Dermis microvascular lymphatic vessel endothelial cell (primary cell): ENCODE data around the gene SHANK1. TPM values are rescaled to one million over a fixed set of nuclear protein-coding genes. Genes with fewer than 3 reads are reported as not detected.
"Not testable (repeated sequence)": the region's sequence is repeated elsewhere in the genome, so short reads cannot be mapped to it uniquely, and the experiment has no call there.

Experiments
- DNase-seq, 2 donors: peaks; one replicate each; pipeline versions ENCODE4 v3.0.0 to v3.0.0-alpha.2; 2010; ENCODE audit warnings: low read depth in 2 of 2
- total RNA-seq: library from RNA; depleted of rRNA; stranded (reverse); fragments of >200 nt; gene quantifications from 2 replicates; pipeline ENCODE4 v1.2.1, GENCODE V29; 2014

SHANK1 gene
- under 0.01 and 0.13 TPM in 2 replicates for total RNA-seq

DNA sequence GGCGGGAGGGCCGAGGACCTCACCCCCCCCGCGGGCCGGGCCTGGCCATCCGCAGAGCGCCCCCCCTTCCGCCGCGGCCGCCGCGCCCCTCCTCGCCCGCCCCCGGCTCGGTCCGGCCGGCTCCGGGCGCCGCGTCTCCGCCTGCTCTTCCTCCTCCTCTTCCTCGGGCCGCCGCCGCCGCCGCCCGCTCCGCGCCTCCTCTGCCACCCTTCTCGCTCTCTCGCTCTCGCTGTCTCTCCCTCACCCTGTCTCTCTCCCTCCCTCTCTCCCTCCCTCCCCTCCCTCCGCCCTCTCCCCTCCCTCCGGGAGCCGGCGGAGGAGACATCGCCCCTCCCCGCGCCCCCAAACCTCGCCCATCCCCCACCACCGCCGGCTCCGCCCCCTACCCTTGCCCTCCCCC is at the start of gene SHANK1:
Gene SHANK1, minus strand, starts transcription at position 237 of the 400 bp plus-strand sequence. CDS start 2,883 bp downstream, outside the sequence.
- no peak for DNase-seq

DNA sequence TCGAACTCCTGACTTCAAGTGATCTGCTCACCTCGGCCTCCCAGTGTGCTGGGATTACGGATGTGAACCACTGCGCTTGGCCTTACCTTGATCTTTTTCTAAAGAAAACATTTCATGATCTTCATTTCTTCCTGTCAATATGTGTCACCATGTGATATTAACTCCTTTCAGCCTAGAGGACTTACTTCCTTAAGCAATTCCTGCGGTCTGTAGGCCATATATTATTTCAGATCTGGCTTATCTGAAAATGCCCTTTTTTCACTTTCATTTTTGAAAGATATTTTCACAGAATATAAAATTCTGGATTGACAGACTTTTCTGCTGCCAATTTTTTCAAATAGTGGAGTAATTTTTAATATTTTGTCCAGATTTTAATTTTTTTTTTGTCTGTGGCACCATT is 48.7 kb upstream of the SHANK1 start:
- DNase-seq: no peak

DNA sequence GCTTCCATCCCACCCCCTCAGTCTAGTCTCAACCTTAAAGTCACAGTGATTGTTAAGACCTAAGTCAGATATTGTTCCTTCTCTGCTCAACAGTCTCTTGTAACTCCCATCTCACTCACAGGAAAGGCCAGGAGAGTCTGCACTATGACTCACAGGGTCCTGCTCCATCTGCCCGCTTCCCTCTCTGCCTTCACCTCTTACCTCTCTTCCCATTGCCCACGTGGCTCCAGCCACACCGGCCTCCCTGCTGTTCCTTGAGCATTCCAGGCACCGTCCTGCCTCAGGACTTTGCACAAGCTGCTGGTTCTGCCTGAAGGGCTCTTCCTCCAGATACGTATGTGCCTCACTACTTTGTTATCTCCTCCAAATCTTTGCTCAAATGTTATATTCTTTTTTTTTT is 47.7 kb upstream of the SHANK1 start:
- DNase-seq: peak in 1 of 2 donors; percentile 11

DNA sequence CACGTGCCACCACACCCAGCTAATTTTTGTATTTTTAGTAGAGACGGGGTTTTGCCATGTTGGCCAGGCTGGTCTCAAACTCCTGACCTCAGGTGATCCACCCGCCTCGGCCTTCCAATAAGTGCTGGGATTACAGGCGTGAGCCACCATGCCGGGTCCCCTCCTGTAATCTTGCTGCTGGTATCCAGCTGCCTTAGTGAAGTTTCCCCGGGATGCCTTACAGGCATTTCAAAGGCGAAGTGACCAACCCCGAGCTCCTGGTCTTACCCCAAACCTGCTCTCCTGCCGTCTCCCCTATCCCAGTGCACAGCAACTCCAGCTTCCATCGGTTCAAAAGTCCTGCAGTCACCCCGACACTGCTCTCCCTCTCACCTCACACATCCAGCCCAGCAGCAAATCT is 47.1 kb upstream of the SHANK1 start:
- DNase-seq: not testable (repeated sequence)

DNA sequence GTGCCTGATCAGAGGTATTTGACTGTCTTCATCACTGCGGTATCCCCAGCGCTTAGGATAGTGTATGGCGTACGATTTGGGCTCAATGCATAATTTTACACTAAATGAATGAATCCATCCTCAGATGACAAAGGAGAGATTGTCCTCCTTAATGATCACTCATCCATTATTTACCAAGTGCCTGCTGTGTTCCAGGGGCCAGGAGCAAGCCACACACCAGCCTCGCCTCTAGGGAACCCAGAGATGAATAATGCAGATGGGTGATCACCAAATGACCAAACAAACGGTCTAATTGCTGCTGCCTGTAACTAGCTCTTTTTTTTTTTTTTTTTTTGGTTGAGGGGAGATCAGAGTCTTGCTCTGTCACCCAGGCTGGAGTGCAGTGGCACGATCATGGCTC is 44.8 kb upstream of the SHANK1 start:
- no peak for DNase-seq

DNA sequence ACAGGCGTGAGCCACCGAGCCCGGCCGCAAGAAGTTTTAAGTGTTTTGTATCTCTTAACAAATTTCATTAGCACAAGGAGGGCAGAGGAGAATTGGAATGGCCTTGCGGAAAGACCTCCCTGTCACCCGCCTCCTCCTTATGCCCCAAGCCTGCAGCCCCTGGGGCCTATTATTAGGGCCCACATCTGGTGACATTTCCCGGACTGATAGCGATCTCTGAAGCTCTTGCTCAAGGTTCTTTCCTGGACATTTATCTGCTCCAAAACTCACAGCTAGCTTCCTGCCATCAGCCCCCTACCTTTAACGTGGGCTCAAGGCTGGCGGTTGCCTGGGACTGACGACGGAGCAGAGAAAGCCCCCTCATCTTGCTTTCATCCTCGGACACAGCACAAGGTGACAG is 43.9 kb upstream of the SHANK1 start:
- DNase-seq: not testable (repeated sequence)

DNA sequence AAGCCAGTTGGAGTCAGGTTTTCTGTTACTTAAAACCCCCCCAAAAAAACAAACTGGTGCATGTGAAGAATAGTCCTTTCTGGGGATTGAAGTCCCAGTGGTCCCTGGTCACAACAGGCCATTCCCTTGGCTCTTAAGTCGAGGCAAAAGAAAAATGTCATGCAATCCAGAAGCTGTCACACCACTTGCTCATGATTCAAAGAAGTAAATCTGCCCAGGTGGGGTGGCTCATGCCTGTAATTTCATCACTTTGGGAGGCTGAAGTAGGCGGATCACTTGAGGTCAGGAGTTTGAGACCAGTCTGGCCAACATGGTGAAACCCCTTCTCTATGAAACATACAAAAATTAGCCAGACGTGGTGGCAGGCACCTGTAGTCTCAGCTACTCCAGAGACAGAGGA is 41.9 kb upstream of the SHANK1 start:
- not testable (repeated sequence) for DNase-seq

DNA sequence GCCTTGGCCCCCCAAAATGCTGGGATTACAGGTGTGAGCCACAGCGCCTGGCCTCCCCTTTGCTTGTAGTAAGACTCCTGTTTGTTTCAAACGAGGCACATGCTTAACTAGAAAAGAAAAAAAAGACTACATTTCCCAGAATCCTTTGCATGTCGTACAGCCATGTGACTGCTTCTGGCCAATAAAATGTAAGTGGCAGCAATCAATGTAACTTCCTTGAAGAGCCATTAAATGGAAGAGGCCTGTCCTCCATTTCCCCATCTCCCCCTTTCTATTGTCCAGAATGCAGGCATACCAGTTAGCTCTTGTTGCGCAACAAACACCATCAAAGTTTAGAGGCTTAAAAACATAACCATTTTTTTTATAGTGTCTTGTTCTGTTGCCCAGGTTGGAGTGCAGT is 40.3 kb upstream of the SHANK1 start:
- DNase-seq: peak in 1 of 2 donors; percentile 39

DNA sequence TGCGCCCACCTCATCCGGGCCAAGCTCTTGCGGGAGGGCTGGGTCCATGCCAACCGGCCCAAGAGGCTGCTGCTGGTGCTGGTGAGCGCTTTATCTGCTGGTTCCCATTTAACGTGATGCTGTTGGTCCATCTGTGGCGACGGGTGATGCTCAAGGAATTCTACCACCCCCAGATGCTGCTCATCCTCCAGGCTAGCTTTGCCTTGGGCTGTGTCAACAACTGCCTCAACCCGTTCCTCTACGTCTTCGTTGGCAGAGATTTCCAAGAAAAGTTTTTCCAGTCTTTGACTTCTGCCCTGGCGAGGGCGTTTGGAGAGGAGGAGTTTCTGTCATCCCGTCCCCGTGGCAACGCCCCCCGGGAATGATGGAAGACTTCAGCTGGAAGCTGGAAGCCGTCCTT is 39.5 kb upstream of the SHANK1 start:
- DNase-seq: not testable (repeated sequence)

DNA sequence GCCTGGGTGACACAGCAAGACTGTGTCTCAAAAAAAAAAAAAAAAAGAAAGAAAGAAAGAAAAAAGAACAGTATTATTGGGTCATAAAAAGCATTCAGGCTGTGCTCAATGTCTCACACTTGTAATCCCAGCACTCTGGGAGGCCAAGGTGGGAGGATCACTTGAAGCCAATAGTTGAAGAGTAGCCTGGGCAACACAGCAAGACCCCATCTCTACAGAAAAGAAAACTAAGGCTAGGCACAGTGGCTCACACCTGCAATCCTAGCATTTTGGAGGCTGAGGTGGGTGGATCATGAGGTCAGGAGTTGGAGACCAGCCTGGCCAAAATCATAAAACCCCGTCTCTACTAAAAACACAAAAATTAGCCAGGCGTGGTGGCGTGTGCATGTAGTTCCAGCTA is 38.0 kb upstream of the SHANK1 start:
- not testable (repeated sequence) for DNase-seq

DNA sequence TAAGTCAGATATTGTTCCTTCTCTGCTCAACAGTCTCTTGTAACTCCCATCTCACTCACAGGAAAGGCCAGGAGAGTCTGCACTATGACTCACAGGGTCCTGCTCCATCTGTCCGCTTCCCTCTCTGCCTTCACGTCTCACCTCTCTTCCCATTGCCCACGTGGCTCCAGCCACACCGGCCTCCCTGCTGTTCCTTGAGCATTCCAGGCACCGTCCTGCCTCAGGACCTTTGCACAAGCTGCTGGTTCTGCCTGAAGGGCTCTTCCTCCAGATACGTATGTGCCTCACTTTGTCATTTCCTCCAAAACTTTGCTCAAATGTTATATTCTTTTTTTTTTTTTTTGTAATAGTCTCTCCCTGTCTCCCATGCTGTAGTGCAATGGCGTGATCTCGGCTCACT is 36.6 kb upstream of the SHANK1 start:
- not testable (repeated sequence) for DNase-seq

DNA sequence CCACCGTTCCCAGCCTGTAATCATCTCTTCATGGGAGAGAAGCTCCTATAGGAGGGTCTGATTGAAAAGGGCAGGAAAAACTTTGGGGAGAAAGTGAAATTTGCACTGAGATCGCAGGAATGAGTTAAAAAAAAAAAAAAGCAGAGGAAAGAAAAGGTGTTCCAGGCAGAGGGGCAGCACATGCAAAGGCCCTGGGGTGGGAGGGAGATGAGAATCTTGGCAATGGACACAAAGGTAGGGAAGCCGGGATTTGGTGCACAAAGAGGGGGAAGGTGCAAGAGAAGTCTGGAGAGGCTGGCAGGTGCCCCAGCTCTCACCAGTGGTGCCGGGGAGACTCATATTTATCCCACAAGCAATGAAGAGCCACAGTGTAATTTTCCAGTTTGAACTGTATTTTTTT is 34.3 kb upstream of the SHANK1 start:
- DNase-seq: no peak

DNA sequence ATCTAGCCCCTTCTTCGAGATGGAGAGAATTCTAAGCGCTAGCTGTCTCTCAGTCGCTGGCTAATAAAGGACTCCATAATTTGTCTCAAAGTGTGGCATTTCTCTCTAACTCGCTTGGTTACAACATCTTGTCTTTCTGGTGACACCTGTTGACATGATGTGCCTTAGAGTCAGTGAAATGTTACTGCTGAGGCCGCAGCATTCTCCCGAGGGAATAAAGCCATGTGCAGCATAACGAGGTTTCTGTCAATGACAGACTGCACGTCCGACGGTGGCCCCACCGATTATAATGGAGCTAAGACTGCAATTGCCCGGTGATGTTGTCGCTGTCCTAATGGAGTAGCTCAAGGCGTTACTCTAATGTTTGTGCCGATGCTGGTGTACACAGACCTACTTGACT is 30.4 kb upstream of the SHANK1 start:
- no peak for DNase-seq

DNA sequence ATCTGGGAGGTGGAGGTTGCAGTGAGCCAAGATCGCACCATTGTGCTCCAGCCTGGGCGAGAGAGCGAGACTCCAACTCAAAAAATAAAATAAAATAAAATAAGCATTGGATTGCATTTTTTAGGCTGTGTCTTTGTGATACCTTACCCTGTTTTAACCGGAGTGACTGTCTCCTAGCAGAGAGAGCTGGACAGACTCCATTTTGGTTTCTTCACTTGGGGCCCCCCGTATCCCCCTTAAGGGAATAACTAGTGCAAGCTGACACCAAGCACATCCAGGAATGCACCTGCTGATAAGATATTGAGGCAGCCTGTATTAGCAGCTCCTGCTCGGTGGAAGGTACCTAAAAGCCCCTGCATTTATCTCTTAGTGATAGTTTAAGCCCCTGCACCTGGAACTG is 29.9 kb upstream of the SHANK1 start:
- DNase-seq: no peak

DNA sequence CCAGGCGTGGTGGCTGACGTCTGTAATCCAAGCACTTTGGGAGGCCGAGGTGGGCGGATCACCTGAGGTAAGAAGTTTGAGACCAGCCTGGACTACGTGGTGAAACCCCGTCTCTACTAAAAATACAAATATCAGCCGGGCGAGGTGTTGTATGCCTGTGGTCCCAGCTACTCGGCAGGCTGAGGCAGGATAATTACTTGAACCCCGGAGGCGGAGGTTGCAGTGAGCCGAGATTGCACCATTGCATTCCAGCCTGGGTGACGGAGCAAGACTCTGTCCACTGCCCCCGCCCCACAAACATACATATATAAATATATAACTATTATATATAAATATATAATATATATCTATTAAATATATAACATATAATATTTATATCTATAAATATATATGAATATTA is 27.5 kb upstream of the SHANK1 start:
- DNase-seq: not testable (repeated sequence)

DNA sequence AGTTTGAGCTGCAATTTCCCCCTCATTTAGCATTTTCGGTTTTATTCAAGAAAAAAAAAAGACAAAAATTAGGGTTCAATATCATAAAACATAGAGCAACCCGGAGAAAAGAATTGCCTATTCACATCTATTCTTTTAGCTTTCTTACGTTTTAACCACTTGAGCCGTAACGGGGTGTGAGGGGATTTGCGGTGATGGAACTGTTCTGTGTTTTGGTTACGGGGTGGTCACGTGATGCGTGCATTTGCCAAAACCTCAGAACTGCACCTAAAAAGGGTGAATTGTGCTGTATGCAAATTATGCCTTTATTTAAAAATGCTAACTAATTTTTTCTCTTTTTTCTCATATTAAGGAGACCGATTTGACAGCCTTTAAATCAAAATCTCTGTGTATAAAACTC is 25.6 kb upstream of the SHANK1 start:
- DNase-seq: no peak

DNA sequence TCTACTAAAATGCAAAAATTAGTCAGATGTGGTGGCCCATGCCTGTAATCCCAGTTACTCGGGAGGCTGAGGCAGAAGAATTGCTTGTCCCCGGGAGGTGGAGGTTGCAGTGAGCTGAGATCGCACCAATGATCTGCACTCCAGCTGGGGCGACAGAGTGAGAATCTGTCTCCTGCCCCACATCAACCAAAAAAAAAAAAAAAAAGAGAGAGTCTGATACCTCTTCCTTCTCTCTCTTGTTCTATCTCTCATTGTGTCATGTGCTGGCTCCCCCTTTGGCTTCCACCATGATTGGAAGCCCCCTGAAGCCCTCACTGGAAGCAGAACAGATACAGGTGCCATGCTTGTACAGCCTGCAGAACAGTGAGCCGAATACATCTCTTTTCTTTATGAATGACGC is 23.9 kb upstream of the SHANK1 start:
- no peak for DNase-seq

DNA sequence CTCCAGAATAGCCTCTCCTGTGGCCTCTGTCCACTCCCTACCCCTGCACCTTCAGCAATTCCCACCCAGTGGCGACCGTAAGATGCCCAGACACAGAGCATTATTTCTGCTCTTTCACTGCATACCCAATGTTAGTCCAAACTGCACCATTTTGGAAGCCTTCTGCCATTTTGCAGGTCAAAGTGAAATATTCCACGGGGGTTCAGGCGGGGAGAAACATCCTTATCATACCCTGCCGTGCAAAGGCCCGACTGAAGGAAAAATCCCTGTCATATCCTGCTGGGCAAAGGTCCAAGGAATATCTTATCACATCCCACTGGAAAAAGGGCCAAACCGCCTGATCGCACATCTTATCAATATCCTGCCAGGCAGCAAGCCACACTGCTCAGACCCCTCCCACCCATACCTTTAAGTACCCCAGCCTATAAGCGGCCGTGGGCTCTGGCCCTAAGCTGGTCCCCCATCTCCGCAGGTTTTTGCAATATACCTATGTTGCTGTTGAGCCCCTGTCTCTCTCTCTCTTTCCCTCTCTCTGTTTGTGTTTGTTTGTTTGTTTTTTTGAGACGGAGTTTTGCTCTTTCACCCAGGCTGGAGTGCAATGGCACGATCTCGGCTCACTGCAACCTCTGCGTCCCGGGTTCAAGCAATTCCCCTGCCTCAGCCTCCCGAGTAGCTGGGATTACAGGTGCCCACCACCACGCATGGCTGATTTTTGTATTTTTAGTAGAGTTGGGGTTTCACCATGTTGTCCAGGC is 21.8 kb upstream of the SHANK1 start:
- peak; percentile 22 to 53 for DNase-seq

DNA sequence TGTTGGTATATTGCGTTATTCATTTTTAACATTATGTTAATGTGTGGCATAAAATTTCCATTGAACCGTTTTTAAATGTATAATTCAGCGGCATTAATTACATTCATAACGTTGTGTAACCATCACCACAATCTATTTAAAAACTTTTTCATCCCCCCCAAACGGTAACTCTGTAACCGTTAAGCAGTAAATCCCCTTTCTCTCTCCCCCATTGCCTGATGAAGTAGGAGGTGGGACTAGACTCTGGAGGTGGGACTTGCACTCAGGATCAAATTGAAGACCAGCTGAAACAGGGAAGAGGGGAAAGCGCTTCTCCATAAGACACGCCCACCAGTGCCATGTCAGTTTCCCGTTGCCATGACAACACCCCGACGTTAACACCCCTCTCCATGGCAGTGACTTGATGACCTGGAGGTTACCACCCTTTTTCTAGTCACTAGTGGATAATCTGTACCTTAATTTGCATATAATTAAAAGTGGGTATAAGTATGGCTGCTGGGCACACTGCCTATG is 20.4 kb upstream of the SHANK1 start:
- no peak for DNase-seq

DNA sequence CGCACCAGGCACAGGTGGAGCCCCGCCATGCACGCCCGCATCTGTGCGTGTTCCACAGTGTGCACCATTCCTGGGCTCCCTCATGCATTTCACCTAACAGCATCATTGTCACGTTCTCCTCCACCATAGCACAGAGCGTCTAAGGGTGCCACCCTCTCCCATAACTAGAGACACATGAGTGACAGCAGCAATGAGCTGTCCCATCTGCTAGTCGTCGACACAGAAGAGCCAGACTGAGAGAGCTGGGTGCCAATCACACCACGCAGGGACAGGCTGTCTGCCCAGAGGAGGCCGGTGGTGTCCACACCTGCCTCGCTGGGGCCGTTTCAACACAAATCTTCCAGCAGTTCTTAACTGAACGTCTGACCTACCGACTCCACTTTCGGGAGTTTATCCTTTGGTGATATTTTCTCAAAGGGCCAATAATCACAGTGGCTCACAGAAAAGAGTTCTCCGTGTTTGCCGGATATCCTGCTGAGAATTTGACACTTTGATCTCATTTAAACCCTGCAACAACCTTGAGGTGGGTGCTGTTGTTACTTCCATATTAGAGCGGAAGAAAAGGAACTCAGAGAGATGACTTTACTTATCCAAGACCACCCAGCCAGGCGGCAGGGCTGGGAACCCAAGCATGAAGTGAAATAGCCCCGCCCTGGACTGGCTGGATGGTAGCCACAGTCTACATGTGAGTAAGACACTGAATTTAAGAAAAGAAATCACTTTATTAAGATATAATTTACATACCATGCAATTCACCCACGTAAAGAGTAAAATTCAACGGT is 19.7 kb upstream of the SHANK1 start:
- DNase-seq: no peak

DNA sequence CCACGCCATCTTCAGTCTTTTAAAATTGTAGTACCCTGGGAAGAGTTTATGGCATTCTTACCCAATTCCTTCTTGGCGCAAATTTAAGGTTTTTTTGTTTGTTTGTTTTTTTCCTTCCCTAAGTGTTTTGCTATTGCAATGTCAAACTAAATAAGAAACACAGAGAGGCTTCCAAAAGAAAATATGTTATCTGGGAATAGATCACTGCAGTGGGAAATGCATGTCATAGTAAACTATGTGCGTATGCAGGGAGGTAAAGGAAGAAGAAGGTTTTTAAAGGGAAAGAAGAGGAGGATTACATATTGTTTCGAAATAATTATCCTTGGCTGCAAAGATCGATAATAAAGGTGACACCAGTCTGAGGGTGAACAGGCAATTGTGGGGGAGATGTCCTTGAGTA is 16.7 kb upstream of the SHANK1 start:
- DNase-seq: no peak

DNA sequence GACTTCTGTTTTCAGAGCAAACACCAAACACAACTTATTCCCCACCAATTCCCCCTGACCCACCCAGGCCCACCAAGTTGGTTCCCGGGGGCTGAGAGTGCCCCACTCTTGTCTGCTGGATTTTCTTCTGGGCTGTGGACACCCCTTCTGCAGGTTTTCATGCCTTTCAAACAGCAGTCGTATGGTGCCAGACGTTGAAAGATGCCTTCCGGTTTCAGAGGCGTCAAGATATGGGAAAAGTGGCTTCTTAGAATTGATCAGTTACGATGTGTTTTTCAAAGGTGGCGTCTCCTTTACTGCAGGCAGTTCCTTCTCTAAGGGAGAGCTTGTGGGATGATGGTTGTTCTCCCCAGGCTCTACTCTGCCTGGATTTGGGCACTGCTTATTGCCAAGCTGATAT is 16.3 kb upstream of the SHANK1 start:
- DNase-seq: no peak

DNA sequence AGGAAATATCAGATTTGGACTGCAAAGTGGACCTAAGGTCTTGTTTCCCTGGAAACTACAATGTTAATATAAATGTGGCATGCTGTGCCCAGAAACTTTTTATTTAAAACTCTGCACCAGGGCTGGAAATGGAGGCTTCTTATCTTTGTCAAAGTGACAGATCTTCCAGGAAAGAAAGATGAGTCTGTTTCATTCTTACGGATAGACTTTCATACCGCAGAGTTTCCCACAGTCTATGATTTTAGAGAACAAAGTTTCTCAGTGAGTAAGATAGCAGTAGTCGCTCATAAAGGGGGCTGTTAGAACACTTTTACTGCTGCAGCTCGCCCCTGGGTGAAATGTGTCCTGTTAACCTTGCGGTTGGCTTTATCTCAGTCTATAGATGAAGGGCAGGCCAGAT is 10.3 kb upstream of the SHANK1 start:
- DNase-seq: no peak
